ENCODE results near the gene USP6. TPM values are rescaled to one million over a fixed set of nuclear protein-coding genes. Genes with fewer than 3 reads are reported as not detected.
"Not testable (repeated sequence)": the region's sequence is repeated elsewhere in the genome, so short reads cannot be mapped to it uniquely, and the experiment has no call there.

USP6 gene
- total RNA-seq, 1 donor from 2014 or later = 1.9 TPM

GRCh38 chr17:5121186-5121841 lies 5.5 kb downstream of the USP6 start:
- DNase-seq (ENCODE audit: low spot score) = no peak

- DNase-seq (ENCODE audit: low spot score) = not testable (repeated sequence)
Measured at GRCh38 chr17:5122056-5122455, 6.2 kb downstream of the USP6 start.

- DNase-seq (ENCODE audit: low spot score) = no peak
Measured at GRCh38 chr17:5122586-5123342, 6.9 kb downstream of the USP6 start.

- no peak for DNase-seq (ENCODE audit: low spot score)
Measured at GRCh38 chr17:5123343-5124124, 7.7 kb downstream of the USP6 start.

GRCh38 chr17:5124125-5124760 lies 8.4 kb downstream of the USP6 start:
- DNase-seq (ENCODE audit: low spot score) = not testable (repeated sequence)

- DNase-seq (ENCODE audit: low spot score) = not testable (repeated sequence)
Measured at GRCh38 chr17:5124896-5125295, 9.1 kb downstream of the USP6 start.

GRCh38 chr17:5126719-5127488 lies 11.1 kb downstream of the USP6 start:
- DNase-seq (ENCODE audit: low spot score) = no peak

GRCh38 chr17:5127910-5128309 lies 12.1 kb downstream of the USP6 start:
- no peak for DNase-seq (ENCODE audit: low spot score)

- DNase-seq (ENCODE audit: low spot score) = not testable (repeated sequence)
Measured at GRCh38 chr17:5128387-5128786, 12.6 kb downstream of the USP6 start.

- DNase-seq (ENCODE audit: low spot score) = no peak
Measured at GRCh38 chr17:5128905-5129535, 13.2 kb downstream of the USP6 start.

GRCh38 chr17:5129770-5130169 lies 13.9 kb downstream of the USP6 start:
- not testable (repeated sequence) for DNase-seq (ENCODE audit: low spot score)

- DNase-seq (ENCODE audit: low spot score) = not testable (repeated sequence)
Measured at GRCh38 chr17:5130261-5130660, 14.4 kb downstream of the USP6 start.

- not testable (repeated sequence) for DNase-seq (ENCODE audit: low spot score)
Measured at GRCh38 chr17:5130687-5131086, 14.9 kb downstream of the USP6 start.

GRCh38 chr17:5131146-5131715 lies 15.4 kb downstream of the USP6 start:
- no peak for DNase-seq (ENCODE audit: low spot score)

GRCh38 chr17:5131799-5132502 lies 16.1 kb downstream of the USP6 start:
- not testable (repeated sequence) for DNase-seq (ENCODE audit: low spot score)

GRCh38 chr17:5132503-5133225 lies 16.8 kb downstream of the USP6 start:
- not testable (repeated sequence) for DNase-seq (ENCODE audit: low spot score)

GRCh38 chr17:5133311-5133710 lies 17.5 kb downstream of the USP6 start:
- no peak for DNase-seq (ENCODE audit: low spot score)

GRCh38 chr17:5133961-5134360 lies 18.1 kb downstream of the USP6 start:
- DNase-seq (ENCODE audit: low spot score) = not testable (repeated sequence)

GRCh38 chr17:5134571-5134970 lies 18.7 kb downstream of the USP6 start:
- DNase-seq (ENCODE audit: low spot score) = not testable (repeated sequence)

Data from umbilical cord (tissue), 2 donors.